Occipital lobe (tissue), 2 donors: ENCODE measurements around the gene P4HB. TPM values are rescaled to one million over a fixed set of nuclear protein-coding genes. Genes with fewer than 3 reads are reported as not detected.

Source experiments
- DNase-seq: peaks from one replicate; lab custom pipeline; 2025; lab: John Stamatoyannopoulos, UW
- total RNA-seq: library from RNA; depleted of rRNA; stranded (reverse); fragments of >200 nt; gene quantifications from one replicate; pipeline ENCODE4 v1.2.3, GENCODE V29; 2014

P4HB gene
- total RNA-seq, 1 donor from 2014 or later, result 57.4 TPM

- DNase-seq, result peak; percentile 70
Observed at GRCh38 chr17:81898029-81898866, 37.9 kb upstream of the P4HB start.

- DNase-seq, result no peak
Observed at GRCh38 chr17:81895400-81895799, 35.1 kb upstream of the P4HB start.

GRCh38 chr17:81891303-81891552 lies 30.9 kb upstream of the P4HB start:
- DNase-seq, result no peak

- no peak for DNase-seq
Observed at GRCh38 chr17:81890447-81891302, 30.3 kb upstream of the P4HB start.

- no peak for DNase-seq
Observed at GRCh38 chr17:81889602-81890001, 29.3 kb upstream of the P4HB start.

GRCh38 chr17:81888988-81889595 lies 28.8 kb upstream of the P4HB start:
- DNase-seq, result no peak

- no peak for DNase-seq
Observed at GRCh38 chr17:81888105-81888987, 28.0 kb upstream of the P4HB start.

- no peak for DNase-seq
Observed at GRCh38 chr17:81885869-81886548, 25.7 kb upstream of the P4HB start.

GRCh38 chr17:81885454-81885853 lies 25.1 kb upstream of the P4HB start:
- no peak for DNase-seq

GRCh38 chr17:81884968-81885367 lies 24.6 kb upstream of the P4HB start:
- DNase-seq, result no peak

- no peak for DNase-seq
Observed at GRCh38 chr17:81884520-81884919, 24.2 kb upstream of the P4HB start.

- DNase-seq, result no peak
Observed at GRCh38 chr17:81879121-81879520, 18.8 kb upstream of the P4HB start.

- DNase-seq, result no peak
Observed at GRCh38 chr17:81878294-81878693, 18.0 kb upstream of the P4HB start.

GRCh38 chr17:81877569-81877968 lies 17.2 kb upstream of the P4HB start:
- DNase-seq, result no peak

GRCh38 chr17:81871387-81872230 lies 11.3 kb upstream of the P4HB start:
- DNase-seq, result peak; percentile 81

- no peak for DNase-seq
Observed at GRCh38 chr17:81870981-81871386, 10.6 kb upstream of the P4HB start, which contains the start of gene ARHGDIA. Gene ARHGDIA, minus strand, starts transcription at chr17:81871337. Its CDS starts 1,407 bp downstream, at chr17:81869930.

- DNase-seq, result no peak
Observed at GRCh38 chr17:81870131-81870980, 10.0 kb upstream of the P4HB start.

GRCh38 chr17:81869221-81870130 lies 9.1 kb upstream of the P4HB start:
- no peak for DNase-seq
